PC-3 (cell line): ENCODE measurements around the gene CAPN13. TPM values are rescaled to one million over a fixed set of nuclear protein-coding genes. Genes with fewer than 3 reads are reported as not detected.

Source experiments
- ATAC-seq: fragments of 200-7000 bp; cut with Tn5 transposase; 2 replicates; pipeline ENCODE4 v1.9.1; 2020; ENCODE audit warnings: mild to moderate bottlenecking, moderate library complexity
- BruUV-seq: library from RNA; stranded (reverse); fragments of 400-500 nt; replicated peaks from 2 replicates; lab custom pipeline; 2021; lab: Mats Ljungman, UMichigan
- CTCF ChIA-PET: fragments of 300-600 bp; sonication (Branson Sonifier 250); formaldehyde crosslinking; loops from one replicate; lab custom pipeline; 2022; ENCODE audit warnings: antibody characterized with exemption; lab: Charles Lee
- POLR2A ChIA-PET: fragments of 300-600 bp; sonication (Branson Sonifier 250); formaldehyde crosslinking; loops from one replicate; lab custom pipeline; 2022; ENCODE audit warnings: antibody characterized with exemption; ENCODE audit not compliant: unreplicated experiment; lab: Charles Lee
- DNase-seq: peaks from one replicate; pipeline ENCODE4 v3.0.0-alpha.2; 2015
- H2AFZ ChIP-seq: fragments of 300-600 bp; sonication (generic); 2 replicates; pipeline ENCODE4 v1.6.0; 2016; ENCODE audit warnings: antibody characterized with exemption, low read length
- H3F3A ChIP-seq: fragments of 300-600 bp; sonication (generic); one replicate; pipeline ENCODE4 v1.6.0; 2017; ENCODE audit warnings: antibody characterized with exemption, low read length, control low read depth, mild to moderate bottlenecking; ENCODE audit not compliant: unreplicated experiment
- H3K27ac ChIP-seq: fragments of 300-600 bp; sonication (generic); 2 replicates; pipeline ENCODE4 v1.5.1; 2016; ENCODE audit warnings: mild to moderate bottlenecking, low read length
- H3K27me3 ChIP-seq: fragments of 300-600 bp; sonication (generic); 2 replicates; pipeline ENCODE4 v1.6.1; 2016; ENCODE audit warnings: low read length, mixed read lengths
- H3K36me3 ChIP-seq: fragments of 300-600 bp; sonication (generic); 2 replicates; pipeline ENCODE4 v1.6.1; 2016; ENCODE audit warnings: low read depth, mixed run types, low read length, mixed read lengths
- H3K4me1 ChIP-seq: fragments of 300-600 bp; sonication (generic); 2 replicates; pipeline ENCODE4 v1.5.1; 2016; ENCODE audit warnings: low read length; ENCODE audit not compliant: insufficient read depth
- H3K4me2 ChIP-seq: fragments of 300-600 bp; sonication (generic); 2 replicates; pipeline ENCODE4 v1.6.0; 2016; ENCODE audit warnings: low read length
- H3K4me3 ChIP-seq: fragments of 300-600 bp; sonication (generic); 2 replicates; pipeline ENCODE4 v1.5.1; 2016; ENCODE audit warnings: mild to moderate bottlenecking, low read length, mixed read lengths
- H3K79me2 ChIP-seq: fragments of 300-600 bp; sonication (generic); 2 replicates; pipeline ENCODE4 v1.6.1; 2017; ENCODE audit warnings: low read length, mixed read lengths
- H3K9ac ChIP-seq: fragments of 300-600 bp; sonication (generic); 2 replicates; pipeline ENCODE4 v1.6.0; 2016; ENCODE audit warnings: mild to moderate bottlenecking, low read length
- H3K9me2 ChIP-seq: fragments of 300-600 bp; sonication (generic); replicated peaks from 2 replicates; pipeline ENCODE4 v1.6.1; 2016; ENCODE audit warnings: mixed run types, low read length, mixed read lengths
- H3K9me3 ChIP-seq: fragments of 300-600 bp; sonication (generic); 2 replicates; pipeline ENCODE4 v1.6.1; 2016; ENCODE audit warnings: low read length, mixed read lengths
- H4K20me1 ChIP-seq: fragments of 300-600 bp; sonication (generic); 2 replicates; pipeline ENCODE4 v1.6.1; 2016; ENCODE audit warnings: low read length, mixed read lengths
- CTCF ChIP-seq: fragments of 300-600 bp; sonication (generic); conservative IDR thresholded peaks from 2 replicates; pipeline ENCODE4 v1.5.1; 2017; ENCODE audit warnings: antibody characterized with exemption, low read depth, mild to moderate bottlenecking, low read length
- EZH2 ChIP-seq: fragments of 300-600 bp; sonication (generic); IDR thresholded peaks from one replicate; pipeline ENCODE4 v1.6.1; 2017; ENCODE audit warnings: antibody characterized with exemption, mild to moderate bottlenecking, low read length; ENCODE audit not compliant: unreplicated experiment
- EZH2phosphoT487 ChIP-seq: fragments of 300-600 bp; sonication (generic); IDR thresholded peaks from 2 replicates; pipeline ENCODE4 v1.6.1; 2018; ENCODE audit warnings: mild to moderate bottlenecking, antibody characterized with exemption, low read length, borderline replicate concordance
- intact Hi-C: fragments of 100-400 bp; cut with micrococcal nuclease; formaldehyde crosslinking; loops from 2 replicates; pipeline ENCODE4 v1.9.0; 2023
- total RNA-seq: library from RNA; depleted of rRNA; stranded (reverse); fragments of >200 nt; gene quantifications from 2 replicates; pipeline ENCODE4 v1.2.3, GENCODE V29; 2014

The CAPN13 gene
- total RNA-seq, 1 experiment from 2014 or later = 0.44 TPM

GRCh38 chr2:30786923-30787685, 20.1 kb downstream of the CAPN13 start:
- ChIA-PET POLR2A (no interaction called here), CTCF (no interaction called here)
- Histone ChIP-seq H3K9me3 (no peaks in the 10 kb centered on the region), H3K4me3 (no peak overlapping the region), H3K9me2 (no peaks in the 10 kb centered on the region), H3K27me3 (peaks cover 31% of the 10 kb centered on the region), H3K36me3 (no peaks in the 10 kb centered on the region), H3F3A (no peaks in the 10 kb centered on the region), H3K4me1 (no peaks in the 10 kb centered on the region), H3K4me2 (no peak overlapping the region), H3K9ac (no peak overlapping the region), H2AFZ (no peak overlapping the region), H3K79me2 (no peaks in the 10 kb centered on the region), H3K27ac (no peak overlapping the region), H4K20me1 (no peaks in the 10 kb centered on the region)
- BruUV-seq = no TSS peak
- ATAC-seq (no peak), DNase-seq (no peak)
- TF ChIP-seq CTCF (no peak), EZH2 (no peak), EZH2phosphoT487 (no peak)
- intact Hi-C loops = no loop called here

GRCh38 chr2:30784682-30785081, 22.6 kb downstream of the CAPN13 start:
- intact Hi-C loops = no loop called here
- DNase-seq = no peak

More at GRCh38 chr2:30784682-30785081, 22.6 kb downstream of the CAPN13 start:
- BruUV-seq = no TSS peak
- H4K20me1 ChIP-seq = no peaks in the 10 kb centered on the region
- H3K9ac ChIP-seq = no peak overlapping the region
- H3K4me1 ChIP-seq = no peaks in the 10 kb centered on the region
- ChIA-PET POLR2A (no interaction called here), CTCF (interaction anchor here (0.6 kb wide), 1 partner anchor 76 kb away, joined by 5 read pairs; no protein-coding TSS in a partner anchor)
- no peak overlapping the region for H3K27ac ChIP-seq
- no peaks in the 10 kb centered on the region for H3K9me3 ChIP-seq
- H3K36me3 ChIP-seq = no peaks in the 10 kb centered on the region
- no peaks in the 10 kb centered on the region for H3K79me2 ChIP-seq
- no peaks in the 10 kb centered on the region for H3F3A ChIP-seq
- no peak overlapping the region for H2AFZ ChIP-seq
- no peak for ATAC-seq
- no peak overlapping the region for H3K4me2 ChIP-seq
- no peaks in the 10 kb centered on the region for H3K9me2 ChIP-seq
- no peak overlapping the region for H3K4me3 ChIP-seq
- no peak for TF ChIP-seq EZH2phosphoT487
- TF ChIP-seq CTCF = no peak
- TF ChIP-seq EZH2 = no peak
- H3K27me3 ChIP-seq = peaks cover 26% of the 10 kb centered on the region
